HG03439 (cell line): Measurements from ENCODE around the gene EVPLL.
A peak's percentile ranks its signal among the peaks of the same experiment; 100 is the strongest.
"Not testable (repeated sequence)": the region's sequence is repeated elsewhere in the genome, so short reads cannot be mapped to it uniquely, and the experiment has no call there.

Source experiments
- ATAC-seq: cut with Tn5 transposase; IDR thresholded peaks from one replicate; pipeline ENCODE4 v1.9.1; 2021; ENCODE audit warnings: mild to moderate bottlenecking, moderate library complexity; ENCODE audit not compliant: unreplicated experiment

Gene EVPLL

DNA sequence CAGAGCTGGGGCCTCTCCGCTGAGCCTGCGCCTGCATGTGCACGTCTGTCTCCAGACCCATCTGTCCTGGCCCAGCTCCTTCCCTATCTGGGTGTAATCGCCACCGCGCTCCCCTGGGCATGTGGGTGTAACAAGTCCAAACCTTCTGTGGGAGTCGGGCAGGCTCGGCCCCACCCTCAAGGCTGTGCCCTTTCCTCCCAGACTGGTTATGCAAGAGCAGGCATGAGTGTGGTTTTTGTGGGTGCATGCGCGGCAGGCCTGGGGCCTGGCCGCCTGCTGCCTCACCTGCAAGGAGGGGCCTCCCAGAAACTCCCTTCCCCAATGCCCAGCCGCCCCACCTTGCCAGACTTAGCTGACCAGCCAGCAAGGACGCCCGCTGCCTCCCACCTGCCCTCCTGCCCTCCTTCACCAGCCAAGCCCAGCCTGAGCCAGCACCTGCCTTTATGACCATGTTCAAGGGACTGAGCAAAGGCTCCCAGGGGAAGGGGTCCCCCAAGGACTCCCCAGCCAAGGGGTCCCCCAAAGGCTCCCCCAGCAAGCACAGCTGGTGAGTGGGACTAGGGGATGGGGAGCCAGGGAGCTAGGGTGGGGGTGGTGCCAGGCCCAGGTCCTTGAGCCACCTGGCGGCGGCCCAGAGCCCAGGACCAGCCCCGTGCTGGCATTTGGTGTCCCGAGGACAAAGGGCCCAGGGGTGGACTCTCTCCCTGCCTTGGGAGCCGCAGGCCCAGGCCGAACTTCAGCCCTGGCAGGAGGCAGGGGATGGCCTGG is at the start of gene EVPLL:
EVPLL (plus strand) TSS at position 342 of the 768 bp plus-strand sequence. CDS start 3,160 bp downstream, outside the sequence.
- ATAC-seq = no peak

DNA sequence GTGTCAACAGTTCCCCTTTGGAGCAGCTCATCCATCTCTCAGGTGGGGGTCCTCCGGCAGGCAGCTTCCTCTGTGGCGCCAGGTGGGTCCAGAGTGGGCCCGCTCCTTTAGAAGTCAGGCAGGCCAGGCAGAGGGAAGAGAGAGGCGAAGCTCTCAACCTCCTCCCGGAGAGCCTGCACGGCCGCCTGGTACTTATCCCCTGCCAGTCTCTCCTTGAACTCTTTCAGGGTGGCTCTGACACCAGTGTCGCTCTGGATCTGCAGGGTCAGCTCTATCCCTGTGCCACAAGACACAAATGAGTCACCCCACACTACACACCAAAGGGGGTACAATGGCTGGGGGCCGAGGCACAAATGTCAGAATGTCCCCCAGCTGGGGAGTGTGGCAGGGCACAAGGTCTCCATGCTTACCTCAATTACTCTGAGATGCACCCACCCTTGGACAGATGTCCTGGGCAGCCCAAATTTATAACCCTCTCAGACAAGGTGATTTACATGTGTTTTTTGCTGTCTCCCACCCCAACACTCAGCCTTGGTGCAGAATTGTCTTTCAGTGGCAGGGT is 48.9 kb upstream of the EVPLL start:
- no peak for ATAC-seq

DNA sequence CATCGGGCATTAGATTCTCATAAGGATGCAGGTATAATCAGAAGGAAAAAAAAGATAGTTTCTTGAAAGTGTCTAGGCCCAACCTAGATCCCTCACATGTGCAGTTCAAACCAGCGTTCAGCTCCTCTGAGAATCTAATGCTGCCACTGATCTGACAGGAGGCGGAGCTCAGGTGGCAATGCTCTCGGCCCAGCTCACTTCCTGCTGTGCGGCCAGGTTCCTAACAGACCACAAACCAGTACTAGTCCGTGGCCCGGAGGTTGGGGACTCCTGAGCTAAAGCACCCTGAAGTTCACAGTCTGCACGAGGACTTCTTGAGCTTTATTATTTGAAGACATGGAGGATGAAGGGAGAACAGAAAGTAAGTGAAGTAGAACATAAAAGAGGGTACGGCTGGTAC is 45.7 kb upstream of the EVPLL start:
- ATAC-seq = no peak

DNA sequence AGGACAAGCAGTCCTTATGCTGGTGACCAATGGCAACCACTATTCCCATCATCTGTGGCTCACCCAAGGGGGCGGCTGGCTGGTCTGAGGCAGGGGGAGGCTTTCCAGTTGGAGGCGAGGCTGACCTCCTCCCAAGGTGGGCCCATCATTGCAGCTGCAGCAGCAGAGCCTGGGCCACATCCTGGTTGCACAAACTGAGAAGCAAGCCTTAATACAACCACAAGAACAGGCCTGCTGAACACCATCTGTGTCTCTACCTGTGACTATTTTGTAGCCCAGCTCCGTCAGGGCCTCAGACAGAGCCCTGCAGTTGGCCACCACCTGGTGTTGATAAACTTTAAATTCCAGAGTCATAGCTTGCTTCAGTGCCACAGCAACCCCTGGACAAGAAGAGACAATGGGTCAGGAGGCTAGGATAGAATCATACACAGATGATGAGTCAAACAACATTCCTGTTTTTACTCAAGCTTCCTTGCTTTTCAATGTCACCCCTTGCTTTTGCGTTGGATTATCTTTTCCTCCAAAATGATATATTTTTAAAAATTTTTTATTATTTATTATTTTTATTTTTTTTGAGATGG is 44.6 kb upstream of the EVPLL start:
- no peak for ATAC-seq

DNA sequence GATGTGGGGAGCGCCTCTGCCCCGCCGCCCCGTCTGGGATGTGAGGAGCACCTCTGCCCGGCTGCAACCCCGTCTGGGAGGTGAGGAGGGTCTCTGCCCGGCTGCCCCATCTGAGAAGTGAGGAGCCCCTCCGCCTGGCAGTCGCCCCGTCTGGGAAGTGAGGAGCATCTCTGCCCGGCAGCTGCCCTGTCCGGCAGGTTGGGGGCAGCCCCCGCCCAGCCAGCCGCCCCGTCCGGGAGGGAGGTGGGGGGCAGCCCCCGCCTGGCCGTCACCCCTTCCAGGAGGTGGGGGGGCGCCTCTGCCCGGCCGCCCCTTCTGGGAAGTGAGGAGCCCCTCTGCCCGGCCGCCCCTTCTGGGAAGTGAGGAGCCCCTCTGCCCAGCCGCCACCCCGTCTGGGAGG is 39.4 kb upstream of the EVPLL start:
- not testable (repeated sequence) for ATAC-seq

DNA sequence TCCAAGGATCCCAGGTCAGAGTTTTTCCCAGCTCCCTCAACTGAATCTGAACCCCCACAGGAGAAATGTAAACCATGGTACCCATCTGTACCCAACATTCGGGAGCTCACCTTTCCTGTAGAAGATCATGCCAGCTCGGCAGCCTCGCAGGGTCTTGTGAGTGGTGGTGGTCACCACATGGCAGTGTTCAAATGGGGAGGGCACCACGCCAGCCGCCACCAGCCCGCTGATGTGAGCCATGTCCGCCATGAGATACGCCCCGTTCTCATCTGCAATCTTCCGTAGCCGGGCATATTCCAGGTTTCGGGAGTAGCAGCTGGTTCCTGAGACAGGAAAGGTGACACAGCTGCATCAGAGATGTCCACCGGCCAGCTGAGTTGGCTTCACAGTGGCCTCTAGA is 37.6 kb upstream of the EVPLL start:
- no peak for ATAC-seq

DNA sequence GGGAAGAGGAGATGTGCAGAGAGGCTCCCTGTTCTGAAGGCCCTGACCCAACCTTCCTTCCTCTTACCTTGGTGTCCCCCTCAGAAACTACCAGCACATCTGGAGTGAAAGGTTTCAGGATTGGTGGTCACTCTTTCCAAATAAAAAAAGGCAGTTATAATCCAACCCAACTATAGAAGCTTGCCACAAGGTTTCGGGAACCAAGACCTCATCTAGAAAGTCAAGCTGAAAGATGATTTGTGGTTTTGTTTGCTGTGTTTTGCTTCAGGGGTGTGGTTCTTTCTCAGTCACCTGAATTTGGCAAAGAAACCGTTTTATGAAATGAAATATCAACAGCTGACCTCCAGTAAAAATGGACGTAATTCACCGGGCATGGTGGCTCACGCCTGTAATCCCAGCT is 33.6 kb upstream of the EVPLL start:
- ATAC-seq = no peak

DNA sequence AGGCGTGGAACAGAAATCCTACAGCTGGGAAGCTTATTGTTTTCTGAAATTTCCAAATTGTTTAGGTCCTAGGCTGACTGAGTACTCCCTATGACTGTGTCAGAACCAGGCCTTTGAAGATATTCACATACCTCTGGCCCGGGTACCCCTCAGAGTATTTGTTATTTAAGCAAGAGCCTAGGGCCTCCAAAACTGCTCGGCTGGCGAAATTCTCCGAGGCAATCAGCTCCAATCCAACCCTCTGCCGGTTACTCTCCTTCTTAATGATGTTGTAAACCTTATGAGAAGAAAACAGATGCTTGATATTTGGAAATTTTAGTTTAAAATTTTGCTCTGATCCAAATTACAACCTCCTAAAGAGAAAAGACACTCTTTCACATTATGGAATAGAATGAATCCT is 24.0 kb upstream of the EVPLL start:
- ATAC-seq = no peak

DNA sequence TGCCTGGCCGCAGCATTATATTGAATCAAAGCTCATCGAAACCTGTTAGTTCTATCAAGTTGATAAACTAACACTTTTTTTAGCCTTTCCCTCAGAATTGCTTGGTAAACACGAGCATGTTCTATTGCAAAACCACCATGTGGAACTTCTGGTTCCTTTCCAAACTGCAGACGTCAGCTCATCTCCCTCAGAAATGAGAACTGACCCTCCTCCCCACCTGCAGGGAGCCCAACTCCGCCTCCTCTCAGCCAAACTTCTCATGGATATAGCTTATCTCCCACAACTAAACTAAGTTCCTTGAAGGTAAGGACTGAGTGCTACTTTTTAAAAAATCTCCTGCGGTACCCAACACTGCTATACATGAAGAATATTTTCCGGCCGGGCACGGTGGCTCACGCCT is 21.0 kb upstream of the EVPLL start:
- no peak for ATAC-seq

DNA sequence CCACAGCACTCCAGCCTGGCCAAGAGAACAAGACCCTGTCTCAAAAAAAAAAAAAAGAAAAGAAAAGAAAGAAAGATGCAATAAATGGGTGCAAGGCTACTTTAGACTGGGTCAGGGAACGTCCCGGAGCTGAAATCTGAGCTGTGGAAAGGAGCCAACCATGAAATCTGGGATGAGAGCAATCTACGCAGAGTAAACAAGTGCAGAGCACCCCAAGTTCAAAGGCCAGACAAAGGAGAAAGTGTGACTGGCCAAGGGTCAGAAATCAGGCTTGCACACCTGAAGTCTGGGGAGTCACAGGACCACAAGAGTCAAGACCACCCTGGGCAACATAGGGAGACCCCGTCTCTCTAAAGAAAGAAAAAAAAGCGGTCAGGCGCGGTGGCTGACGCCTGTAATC is 17.1 kb upstream of the EVPLL start:
- no peak for ATAC-seq

DNA sequence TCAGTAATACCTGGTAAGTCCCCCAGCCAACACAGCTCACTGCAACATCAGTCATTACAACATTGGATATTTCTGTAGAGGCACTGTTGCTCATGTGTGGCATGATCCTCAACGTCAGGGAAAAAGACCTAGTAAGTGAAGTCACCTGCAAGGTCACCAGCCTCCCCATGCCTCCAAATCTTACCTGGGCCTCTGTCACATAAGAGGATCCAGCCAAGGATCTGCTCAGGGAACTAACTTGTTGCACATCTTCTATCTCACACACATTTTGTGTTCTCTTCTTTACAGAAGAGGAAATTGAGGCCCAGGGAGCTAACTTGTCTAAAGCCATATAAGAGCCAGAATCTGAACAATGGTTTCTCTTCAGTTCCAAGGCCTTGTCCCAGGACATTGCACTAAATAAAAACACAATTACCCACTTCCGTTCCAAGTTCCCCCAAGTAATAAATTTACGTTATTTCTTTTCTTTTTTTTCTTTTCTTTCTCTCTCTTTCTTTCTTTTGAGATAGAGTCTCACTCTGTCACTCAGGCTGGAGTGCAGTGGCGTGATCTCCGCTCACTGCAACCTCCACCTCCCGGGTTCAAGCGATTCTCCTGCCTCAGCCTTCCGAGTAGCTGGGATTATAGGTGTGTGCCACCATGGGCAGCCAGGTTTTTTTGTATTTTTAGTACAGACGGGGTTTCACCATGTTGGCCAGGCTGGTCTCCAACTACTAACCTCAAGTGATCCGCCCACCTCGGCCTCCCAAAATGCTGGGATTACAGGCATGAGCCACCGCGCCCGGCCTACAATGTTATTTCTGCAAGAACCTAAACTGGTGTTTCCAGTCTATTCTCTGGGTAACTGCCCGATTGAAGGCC is 15.5 kb upstream of the EVPLL start:
- ATAC-seq = no peak

DNA sequence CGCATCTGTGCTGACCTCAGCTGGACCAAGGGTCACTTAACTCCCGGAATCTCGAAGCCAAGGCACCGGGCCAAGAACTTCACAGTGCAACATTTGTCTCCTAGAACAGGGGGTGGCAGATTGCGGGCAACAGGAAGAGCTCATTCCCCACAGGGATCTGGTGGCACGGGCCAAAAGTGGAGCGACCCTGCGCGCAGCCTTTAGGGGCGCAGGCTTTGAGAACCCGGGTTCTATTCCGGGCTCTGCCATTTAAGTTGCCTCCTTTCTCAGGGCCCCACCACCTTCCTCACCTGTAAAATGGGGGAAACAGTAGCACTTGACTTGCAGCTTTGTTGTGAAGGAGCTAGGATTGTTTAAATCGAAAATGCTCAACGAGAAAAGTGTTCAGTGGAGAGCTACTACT is 14.9 kb upstream of the EVPLL start:
- no peak for ATAC-seq

DNA sequence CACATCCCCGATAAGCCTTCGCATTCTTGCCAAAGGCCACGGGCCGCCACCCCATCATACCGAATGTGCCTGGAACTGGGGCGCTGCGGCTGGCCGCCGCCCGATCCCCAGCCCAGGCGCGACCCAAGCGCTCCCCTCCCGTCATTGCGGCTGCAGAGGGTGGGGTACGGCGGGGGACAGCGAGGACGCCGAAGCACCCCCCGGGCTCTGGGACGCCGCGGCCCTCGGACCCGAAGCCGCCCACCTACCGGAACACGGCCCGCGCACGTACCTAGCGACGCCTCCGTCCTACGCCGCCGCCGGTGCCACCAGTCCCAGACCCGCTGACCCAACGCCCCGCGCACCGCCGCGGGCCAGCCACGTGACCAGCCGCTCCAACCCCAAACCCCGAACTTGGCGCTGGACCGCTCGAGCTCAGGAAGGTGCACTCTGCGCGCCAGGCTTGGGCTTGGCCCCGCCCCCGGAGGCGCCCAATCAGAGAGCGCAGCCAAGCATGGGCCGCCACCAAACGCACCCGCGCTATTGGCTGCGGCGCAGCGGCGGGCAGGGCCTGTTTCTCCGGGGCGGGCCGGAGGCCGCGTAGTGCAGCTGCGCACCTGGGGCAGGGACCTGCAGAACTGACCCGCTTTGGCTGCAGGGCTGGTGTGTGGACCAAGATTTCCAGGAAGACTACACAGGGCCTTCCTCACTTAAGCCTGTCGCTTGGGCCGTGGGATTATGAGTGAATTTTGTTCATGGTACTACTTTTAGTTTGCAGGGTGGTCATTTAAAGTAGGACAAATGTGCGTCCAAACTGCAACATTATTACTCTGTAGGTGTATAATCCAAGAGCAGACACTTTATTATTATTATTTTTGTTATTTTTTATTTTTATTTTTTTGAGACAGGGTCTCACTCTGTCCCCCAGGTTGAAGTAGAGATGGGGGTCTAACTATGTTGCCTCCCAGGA is 14.2 kb upstream of the EVPLL start, which contains the start of gene SHMT1:
SHMT1 (minus strand) TSS at position 450 of the 949 bp plus-strand sequence. CDS start 7,569 bp downstream, outside the sequence.
- peak; percentile 97 for ATAC-seq

DNA sequence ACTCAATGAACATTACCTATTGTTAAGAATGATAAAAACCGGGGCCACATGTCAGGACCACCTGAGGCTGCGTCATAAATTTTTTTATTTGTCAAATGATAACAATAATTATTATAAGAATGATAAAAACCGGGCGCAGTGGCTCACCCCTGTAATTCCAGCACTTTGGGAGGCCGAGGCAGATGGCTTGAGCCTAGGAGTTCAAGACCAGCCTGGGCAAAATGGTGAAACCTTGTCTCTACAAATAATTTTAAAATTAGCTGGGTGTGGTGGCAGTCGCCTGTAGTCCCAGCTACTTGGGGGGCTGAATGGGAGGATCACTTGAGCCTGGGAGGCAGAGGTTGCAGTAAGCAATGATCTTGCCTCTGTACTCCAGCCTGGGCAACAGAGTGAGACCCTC is 13.4 kb upstream of the EVPLL start:
- no peak for ATAC-seq

DNA sequence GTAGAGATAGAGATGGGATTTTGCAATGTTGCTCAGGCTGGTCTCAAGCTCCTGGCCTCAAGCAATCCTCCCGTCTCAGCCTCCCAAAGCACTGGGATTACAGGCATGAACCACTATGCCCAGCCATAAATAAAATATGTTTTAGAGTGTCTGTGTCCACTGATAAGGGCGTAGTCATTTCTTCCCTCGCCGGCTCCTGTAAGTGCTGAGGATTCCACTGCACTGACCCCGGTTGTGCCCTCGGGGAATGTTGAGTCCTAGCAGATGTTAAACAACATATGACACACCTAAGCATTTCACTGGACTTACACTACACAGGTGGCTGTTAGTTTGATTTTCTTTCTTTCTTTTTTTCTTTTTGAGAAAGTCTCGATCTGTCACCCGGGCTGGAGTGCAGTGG is 8.6 kb upstream of the EVPLL start:
- no peak for ATAC-seq

DNA sequence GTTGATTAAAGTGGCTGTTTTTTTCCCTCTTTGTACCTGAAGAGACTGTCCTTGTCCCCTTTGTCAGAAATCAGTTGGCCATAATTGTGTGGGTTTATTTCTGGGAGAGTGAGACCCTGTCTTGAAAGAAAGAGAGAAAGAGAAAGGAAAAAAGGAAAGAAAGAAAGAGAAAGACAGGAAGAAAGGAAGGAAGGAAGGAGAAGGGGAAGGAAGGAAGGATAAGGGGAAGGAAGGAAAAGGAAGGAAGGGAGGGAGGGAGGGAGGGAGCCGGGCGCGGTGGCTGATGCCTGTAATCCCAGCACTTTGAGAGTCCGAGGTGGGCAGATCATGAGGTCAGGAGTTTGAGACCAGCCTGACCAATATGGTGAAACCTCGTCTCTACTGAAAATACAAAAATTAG is 6.8 kb upstream of the EVPLL start:
- no peak for ATAC-seq

DNA sequence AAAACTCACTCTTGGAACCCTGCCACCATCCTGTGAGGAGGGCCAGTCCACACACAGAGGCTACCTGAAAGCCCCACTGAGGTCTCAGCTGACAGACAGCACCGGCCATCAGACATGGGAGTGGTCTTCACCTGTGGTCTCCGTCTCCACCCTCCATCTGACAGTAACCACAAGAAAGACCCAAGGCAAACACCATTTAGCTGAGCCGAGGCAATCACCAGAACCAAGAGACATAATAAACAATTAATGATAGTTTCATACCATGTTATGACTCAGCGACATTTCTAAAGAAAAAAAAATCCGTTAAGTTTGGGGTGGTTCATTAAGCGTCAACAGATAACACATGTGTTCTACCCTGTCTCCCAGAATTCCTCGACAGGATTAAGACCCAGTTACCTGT is 6.1 kb upstream of the EVPLL start:
- ATAC-seq = no peak

DNA sequence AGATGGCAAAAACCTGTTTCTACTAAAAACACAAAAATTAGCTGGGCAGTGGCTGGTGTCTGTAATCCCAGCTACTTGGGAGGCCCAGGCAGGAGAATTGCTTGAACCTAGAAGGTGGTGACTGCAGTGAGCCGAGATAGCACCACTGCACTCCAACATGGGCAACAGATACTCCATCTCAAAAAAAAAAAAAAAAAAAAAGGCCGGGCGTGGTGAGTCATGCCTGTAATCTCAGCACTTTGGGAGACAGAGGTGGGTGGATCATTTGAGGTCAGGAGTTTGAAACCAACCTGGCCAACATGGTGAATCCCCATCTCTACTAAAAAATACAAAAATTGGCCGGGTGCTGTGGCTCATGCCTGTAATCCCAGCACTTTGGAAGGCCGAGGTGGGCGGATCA is 4.4 kb upstream of the EVPLL start:
- not testable (repeated sequence) for ATAC-seq

DNA sequence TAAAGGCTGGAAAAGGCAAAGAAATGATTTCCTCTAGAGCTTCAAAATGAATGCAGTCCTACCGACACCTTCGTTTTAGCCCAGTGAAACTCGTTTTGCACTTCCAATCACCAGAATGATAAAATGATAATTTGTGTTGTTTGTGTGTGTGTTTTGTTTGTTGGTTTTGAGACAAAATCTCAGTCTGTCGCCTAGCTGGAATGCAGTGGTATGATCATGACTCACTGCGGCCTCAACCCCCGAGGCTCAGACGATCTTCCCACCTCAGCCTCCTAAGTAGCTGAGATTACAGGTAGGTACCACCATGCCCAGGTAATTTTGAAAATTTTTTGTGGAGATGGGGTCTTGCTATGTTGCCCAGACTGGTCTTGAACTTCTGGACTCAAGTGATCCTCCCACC is 3.4 kb upstream of the EVPLL start:
- no peak for ATAC-seq

DNA sequence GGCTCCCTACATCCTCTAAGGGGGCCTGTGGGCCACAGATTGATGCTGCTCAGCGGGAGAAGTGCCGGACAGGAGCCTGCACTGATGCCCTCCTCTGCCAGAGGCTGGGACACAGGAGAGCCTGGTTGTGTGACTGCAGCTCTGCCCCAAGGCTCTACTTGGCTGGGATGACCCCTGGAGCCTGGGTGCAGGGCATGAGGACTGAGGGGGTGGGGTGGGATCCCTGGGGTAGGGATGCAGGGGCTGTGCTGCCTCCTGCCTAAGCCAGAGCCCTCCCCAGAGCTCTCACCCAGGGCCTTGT is 577 bp downstream of the EVPLL start:
- ATAC-seq = no peak
